Right lobe of liver (tissue), 4 donors: ENCODE data around the gene FIZ1.

Experiments used
- CTCF ChIP-seq, 4 donors: fragments of 200-600 bp in 3 of 4; fragments of 450-650 bp in 1 of 4; IDR thresholded peaks; one replicate each; pipeline versions ENCODE4 v1.5.1 to v1.8.0; 2016 to 2022; ENCODE audit warnings: antibody characterized with exemption in 4 of 4, mild to moderate bottlenecking in 2 of 4
- POLR2A ChIP-seq: fragments of 450-650 bp; IDR thresholded peaks from one replicate; pipeline ENCODE4 v1.6.1; 2017; ENCODE audit warnings: antibody characterized with exemption, mild to moderate bottlenecking
- donor health status: DM: no; HTN: no; CAD: no.
- donor health status: DM: no; HTN: no; CAD: no.
- donor health status: DM: no; HTN: yes; CAD: no.

GRCh38 chr19:55623561-55623960 is 24.2 kb upstream of the FIZ1 start:
- TF ChIP-seq POLR2A (no peak), CTCF (IDR thresholded peaks at IDR 0.05) (no peak)
